GM20431 (cell line): ENCODE results near the gene PANK1.

Experiments
- in situ Hi-C: fragments of 300-500 bp; cut with MseI, MboI; formaldehyde crosslinking; loops from one replicate; pipeline ENCODE4 v1.15.0; 2020; ENCODE audit warnings: low sequenced_read_pairs; ENCODE audit not compliant: unreplicated experiment

PANK1 gene

DNA sequence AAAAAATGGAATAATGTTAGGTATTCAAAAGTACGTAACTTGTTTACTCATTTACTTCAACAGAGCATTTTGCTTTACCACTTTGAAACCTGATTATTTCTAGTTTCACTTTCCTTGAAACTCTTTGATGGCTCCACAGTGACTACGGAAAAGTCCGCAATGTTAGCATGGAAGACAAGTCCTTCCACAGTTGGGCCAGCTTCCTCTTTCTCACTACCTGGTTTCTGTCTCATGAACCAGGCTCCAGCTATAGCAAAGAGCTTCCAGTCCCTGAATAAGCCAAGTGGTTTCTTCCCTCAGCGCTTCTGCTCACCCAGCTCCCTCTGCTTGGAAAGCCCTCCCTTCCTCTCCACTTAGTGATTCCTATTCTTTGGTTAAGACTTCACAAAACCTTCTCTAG, 64.8 kb downstream of the PANK1 start:
- in situ Hi-C loops = no loop called here

DNA sequence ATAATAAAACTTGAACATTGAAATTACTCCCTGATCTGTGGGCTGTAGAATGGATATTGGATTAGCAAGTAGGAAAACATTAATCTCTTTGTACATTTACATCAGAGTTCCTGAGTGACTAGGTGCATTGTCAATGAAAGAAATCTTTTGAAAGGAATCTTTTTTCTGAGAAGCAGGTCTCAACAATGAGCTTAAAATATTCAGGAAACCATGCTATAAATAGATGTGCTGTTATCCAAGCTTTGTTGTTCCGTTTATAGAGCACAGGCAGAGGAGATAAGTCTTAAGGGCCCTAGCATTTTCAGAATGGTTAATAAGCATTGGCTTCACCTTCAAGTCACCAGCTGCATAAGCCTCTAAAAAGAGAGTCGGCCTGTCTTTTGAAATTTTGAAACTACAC, 68.3 kb downstream of the PANK1 start:
- in situ Hi-C loops = no loop called here

DNA sequence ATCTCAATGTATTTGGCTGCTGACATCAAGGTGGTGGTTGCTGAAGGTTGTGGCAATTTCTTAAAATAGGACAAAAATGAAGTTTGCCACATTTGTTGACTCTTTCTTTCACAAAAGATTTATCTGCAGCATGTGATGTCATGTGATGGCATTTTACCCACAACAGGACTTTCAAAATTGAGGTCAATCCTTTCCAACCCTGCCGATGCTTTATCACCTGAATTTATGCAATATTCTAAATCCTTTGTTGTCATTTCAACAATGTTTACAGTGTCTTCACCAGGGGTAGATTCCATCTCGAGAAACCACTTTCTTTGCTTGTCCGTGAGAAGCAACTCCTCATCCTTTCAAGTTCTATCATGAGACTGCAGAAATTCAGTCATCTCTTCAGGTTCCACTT, 69.0 kb downstream of the PANK1 start:
- in situ Hi-C loops = no loop called here

DNA sequence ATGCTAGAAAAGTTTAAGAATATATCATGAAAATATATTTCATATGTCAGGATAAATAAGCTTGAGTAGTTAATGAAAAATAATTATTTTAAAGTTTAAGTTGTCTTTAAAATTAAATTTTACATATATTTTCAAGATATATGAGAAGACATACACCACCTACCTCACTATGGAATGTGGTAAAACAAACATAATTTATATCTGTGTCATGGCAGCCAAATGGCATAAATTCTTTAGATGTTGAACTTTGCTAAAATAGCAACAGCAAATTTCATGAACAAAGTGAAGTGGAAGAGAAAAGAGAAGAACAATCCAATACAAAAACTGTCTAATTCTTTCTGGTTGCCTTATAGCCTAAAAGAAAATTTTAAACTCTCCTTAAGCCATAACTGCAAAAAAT, 70.0 kb downstream of the PANK1 start:
- in situ Hi-C loops = no loop called here

DNA sequence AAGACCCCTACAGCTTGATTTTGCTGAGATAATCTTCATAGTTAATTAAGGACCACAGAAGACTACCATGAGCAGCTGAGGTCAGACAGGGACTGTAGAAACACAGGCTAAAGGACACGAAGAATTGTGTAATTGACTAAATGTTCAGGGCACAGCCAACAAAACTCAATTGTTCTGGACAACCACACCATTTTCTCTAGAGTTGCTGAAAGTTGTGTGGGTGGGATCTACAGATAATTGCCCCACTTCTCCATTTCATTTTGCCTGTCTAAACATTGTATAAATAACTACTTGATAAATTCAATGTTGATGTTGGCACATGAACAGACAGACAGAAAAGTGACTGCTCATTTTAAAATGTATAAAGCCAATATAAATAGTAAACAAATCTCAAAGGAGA, 70.7 kb downstream of the PANK1 start:
- in situ Hi-C loops = no loop called here

DNA sequence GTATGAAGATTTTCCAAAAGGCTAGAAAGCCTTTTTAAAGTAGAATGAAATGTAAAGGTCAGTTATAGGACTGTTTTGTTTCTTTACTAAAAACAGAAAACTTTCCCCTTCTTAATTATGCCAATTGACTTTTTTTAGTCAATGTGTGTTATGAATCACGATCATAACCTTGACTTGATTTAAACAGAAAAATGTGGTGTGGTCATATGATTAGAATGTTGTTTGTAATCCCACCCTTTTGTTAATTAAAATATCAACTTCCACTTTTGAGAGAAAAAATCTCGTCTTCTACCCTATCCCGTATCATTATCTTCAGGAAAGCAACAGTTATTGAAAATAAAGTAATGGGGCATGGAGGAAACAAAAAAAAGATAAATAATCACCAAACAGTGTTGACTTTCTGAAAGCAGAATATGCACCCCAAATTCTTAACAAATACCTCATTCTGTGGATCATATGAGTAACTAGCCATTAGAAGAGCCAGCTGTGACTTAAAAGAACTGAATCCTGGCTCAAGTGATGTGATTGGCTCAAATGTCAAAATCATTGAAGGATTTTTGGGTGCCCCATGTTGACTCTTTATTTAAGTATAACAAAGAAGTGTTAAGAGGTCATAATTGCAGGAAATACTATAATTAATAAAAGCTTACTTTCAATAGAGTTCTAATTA, 77.3 kb downstream of the PANK1 start:
- in situ Hi-C loops = no loop called here

DNA sequence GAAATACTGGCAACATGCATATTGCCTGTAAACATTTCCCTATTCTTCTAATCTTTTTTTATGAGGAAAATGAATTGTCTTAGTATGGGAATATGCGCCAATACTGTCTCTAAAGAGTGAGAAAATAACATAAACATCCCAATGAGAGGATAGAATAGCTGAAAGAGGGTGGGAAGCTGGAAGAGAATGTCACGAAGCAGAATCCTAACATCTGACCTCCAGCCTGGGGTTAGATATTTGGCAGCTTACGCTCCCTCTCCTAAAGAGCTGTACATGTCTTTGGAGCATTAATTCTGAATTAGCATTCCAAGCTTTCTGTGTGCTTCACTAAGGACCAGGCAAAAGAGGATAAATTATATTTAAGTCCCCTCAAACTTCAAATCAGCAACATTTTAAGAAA, 78.0 kb downstream of the PANK1 start:
- in situ Hi-C loops = no loop called here

DNA sequence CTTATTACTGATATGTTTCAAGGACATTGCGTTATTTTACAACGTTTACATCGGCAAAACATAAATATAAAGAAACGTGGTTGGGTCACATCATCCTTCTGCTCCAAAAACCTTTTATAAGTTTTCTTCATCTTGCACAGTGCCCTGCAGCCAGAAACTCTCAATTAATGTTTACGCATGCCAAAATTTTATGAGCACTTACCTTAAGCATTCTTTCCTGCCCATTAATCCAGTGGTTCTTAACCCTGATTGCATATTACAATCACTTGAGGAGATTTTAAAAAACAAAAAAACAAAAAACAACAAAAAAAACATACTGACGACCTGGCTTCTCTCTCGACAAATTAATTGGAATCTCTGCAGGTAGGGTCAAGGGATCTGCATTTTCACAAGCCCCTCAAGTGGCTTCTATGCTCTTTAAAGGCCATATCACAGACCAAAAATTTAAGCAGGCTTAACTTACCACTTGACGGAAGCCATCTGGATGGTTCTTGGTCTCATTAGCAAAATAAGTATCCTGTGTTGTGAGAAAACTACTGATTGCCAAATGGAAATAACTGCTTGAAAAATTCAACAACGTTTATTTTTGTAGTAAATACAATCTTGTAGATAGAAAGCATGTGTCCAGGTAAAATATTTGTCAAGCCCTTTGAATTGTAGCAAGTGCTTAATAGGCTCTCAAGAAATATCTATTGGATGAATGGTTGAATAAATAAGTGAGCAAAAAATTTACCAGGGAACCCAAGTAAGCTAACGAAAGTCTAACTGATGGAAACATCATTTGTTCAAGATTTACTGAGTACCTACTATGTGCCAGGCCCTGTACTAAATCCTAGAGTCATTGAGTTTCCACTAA, 78.7 kb downstream of the PANK1 start:
- in situ Hi-C loops = no loop called here

DNA sequence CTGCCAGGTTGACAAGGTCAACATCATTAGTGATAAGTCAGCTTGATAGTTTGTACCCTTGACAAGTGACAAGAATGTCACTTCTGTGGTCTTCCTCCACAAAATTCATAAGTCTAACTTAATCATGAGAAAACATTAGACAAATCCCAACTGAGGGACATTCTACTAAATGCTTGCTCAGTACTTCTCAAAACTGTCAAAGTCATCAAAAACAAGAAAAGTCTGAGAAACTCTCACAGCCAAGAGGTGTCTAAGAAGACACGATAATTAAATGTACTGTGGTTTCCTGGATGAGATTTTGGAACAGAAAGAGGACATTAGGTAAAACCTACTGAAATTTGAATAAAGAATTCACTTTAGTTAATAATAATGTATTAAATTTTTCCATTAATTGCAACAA, 79.9 kb downstream of the PANK1 start:
- in situ Hi-C loops = no loop called here

DNA sequence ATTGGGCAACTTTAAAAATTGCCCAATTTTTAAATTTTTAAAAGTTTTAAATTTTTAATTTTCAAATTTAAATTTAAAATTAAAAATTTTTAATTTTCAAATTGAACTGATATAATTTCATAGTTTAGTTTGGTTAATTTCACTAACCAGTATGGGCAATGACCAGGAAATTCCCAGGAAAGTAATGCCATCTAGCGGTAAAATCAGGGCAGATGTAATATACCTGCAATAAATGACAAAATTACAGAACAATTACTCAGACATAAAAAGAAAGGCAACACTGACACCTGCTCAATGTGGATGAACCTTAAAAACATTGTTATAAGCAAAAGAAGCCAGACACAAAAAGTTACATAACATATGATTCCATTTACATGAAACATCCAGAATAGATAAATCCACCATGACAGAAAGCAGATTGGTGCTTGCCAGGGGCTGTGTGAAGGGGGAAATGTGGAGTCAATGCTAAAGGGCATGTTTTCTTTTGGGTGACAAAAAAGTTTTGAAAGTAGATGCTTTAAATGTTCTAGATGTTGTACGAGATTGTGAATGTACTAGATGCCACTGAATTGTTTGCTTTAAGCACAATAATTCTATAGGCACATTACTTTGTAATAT, 81.1 kb downstream of the PANK1 start:
- in situ Hi-C loops = no loop called here

DNA sequence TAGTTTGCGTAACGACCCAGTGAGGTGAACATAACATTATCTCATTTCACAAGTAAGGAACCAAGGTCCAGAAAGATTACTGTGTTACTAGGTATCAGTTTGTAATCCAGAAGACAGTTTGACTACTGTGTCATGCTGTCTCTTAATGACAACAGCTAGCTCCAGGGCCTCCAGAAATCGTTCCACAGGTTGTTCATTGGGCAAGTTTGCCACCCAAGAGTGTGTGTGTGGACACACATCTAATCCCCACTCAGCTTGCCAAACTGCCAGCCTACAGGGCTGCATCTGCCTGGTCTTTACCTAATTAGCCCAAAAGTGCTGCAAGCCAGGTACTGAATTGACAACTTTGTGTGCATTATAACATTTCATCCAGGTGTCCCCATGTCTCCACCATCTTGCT, 81.7 kb downstream of the PANK1 start:
- in situ Hi-C loops = no loop called here

DNA sequence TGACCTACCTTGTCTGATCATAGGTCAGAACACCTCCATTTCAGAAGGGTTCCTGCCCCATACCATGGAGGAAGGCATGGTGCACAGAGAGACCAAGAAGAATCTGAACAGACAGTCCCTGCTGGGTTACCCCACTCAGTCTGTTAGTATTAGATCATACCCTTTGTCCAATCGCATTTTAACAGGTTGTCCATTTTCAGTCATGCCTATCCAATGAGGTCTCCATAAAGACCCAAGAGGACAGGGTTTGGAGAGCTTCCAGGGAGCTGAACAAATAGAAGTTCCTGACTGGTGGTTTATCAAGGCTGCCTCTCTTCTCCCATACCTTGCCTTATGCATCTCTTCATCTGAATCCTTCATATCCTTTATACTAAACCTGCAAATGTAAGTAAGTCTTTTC, 88.4 kb downstream of the PANK1 start:
- in situ Hi-C loops = no loop called here

DNA sequence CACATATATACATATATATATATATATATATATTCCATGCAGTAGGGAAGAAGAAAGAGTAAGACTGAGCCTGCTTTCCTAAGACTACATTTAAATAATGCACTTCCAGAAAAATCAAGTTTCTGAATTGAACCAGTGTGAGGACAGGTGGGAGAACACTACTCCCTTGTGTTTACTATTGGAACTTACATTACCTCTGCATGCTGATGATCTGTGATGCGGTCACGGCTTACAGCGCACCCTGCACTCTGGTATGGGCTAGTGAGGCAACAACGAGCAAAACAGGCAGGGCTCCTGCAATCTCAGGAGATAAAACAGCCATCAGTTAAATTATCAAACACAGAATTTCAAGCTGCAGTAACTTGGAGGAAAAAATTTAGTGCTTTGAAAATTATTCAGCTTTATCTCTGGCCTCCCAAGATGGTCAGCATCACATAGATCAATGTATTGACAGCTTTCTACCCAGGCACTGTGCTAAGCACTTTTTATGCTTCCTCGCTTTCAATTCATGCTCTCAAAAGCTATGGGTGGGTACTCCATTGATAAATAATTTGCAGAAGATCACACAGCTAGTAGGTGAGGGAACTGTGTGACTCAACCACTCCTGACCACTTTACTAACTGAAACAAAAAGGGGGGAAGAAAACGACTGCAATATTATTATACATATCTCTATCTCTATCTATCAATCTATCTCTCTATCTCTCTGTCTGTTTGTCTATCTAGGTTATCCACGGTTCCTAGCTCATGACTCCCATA, 89.2 kb downstream of the PANK1 start:
- in situ Hi-C loops = no loop called here

DNA sequence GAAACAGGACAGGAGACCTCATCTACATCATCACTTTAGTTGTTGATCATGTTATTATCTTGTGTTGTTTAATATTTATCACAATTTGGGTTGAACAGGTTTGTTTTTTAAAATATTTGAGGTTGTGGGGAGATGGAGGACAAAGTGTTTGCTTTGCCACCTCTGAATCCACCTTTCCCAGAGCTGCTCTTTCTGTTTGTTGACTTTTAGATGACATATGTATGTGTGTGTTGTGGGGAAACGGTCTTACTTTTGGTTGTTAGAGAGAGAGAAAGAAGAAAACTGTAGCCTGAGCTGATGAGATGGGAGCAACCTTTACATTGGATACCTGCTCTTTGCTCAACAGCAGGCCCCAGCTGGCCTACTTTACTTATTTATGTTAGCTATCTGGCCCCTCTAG, 90.6 kb downstream of the PANK1 start:
- in situ Hi-C loops = no loop called here

DNA sequence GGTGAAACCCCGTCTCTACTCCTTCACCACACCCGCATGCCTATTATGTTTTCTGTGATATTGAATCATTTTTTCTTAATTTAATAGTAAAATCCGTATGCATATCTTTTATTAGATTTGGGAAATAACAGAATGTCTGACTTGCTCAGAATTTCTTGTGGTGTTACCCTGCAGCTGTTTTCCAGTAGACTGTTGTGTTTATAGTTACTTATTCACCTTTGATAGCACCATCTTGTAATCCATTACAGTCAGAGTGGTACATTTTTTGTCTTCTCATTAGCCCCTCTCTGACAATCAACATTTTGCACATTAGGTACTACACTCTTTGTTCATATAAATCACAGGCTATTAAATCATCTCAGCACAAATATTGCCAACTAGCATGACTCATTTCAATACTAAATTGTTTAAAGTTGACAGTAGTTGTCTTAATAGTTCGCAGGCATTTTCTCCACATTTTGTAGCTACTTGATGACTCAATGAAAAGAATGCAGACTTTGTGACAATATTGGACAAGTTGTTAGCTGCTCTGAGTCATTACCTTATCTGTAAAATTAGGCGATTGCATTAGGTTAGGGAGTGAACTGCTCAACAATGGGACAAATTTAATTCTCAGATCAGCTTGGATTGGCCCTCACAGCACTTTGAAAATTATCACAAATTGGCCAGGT, 91.8 kb downstream of the PANK1 start:
- in situ Hi-C loops = no loop called here

DNA sequence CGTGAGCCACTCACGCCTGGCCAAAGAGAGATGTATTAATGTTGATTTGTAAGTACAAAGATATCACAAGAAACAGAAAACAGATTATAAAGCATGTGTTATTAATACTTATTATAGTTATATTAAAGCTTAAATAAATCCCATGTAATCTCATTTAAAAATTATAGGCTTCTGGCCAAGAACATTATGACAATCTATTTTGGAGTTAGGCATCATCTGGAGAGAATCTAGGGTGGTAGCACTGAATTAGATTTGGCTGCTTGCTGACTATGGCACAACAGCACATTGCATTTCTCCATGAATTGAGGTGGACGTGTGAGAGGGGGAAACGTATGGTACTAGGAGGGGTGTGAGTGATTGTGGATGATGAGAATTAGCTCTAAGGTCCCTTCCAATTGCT, 92.8 kb downstream of the PANK1 start:
- in situ Hi-C loops = no loop called here

DNA sequence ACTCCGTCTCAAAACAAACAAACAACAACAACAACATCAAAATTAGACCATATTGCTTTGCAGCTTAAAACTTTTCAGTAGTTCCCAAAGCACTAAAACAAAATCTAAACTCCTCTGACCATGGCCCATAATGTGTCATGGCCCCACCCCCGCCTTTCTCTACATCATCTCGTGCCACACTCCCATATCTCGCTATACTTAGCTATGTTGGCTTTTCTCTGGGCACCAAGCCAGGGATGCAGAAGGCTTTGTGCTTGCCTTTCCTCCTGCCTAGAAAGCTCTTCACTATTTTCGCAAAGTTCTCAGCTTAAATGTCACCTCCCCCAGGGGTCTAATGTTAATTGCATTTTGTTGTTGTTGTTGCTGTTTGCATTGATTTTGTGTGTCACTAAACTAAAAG, 94.5 kb downstream of the PANK1 start:
- in situ Hi-C loops = no loop called here

DNA sequence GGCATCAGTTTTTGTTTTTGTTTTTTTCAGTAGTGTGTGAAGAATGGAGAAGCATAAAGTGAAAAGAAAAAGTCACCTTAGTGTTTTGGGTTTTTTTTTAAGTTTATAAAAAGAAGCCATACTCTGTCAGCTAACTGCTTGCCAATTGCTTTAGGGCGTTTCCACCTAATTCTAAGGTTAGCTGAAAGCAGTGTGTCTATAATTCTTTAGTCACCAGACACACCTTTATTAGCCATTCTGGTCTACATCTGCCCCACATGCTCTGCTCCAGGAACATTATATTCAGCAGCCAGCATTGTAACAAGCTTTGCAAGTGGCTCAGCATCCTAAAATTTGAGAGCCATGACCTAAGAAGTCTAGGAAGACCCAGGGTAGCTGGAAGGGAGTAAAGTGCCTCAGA, 95.5 kb downstream of the PANK1 start:
- in situ Hi-C loops = no loop called here

DNA sequence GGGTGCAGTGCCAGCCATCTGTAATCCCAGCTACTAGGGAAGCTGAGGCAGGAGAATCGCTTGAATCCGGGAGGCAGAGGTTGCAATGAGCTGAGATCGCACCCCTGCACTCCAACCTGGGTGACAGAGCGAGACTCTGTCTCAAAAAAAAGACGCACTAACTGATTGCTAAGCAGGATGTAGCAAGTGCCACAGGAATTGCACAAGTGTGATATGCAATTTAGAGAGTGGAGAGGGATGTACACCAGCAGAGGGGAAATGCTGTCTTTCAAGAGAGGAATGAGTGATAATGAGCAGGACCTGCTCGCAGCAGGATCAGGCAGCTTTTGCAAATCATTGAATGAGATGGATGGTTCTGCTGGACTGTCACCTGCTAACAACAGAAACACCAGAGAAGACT, 96.4 kb downstream of the PANK1 start:
- in situ Hi-C loops = no loop called here

DNA sequence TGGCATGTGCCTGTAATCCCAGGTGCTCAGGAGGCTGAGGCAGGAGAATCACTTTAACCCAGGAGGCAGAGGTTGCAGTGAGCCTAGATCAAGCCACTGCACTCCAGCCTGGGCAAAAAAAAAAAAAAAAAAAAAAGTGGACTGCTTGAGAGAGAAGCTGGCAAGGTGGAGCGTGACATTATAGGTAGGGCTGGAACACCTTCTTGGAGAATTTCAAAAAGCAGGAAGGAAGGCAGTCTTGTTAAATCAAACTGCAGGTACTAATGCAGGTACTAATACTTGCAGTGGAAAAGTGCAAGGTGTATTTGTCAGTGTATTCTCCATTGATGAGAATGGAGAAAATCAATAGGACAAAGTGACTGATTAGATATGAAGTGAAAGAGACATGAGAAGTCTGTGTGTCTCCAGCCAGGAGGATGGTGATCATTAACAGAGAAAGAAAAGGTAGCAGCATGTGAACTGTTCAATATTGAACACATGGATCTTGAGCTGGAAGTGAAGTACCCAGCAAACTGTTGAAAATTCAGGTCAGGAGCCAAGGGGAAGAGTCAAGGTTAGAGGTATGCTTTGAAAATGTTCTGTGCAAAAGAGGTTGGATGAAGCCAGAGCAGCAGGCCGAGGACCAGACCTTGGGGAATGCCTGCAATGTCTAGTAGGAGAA, 97.1 kb downstream of the PANK1 start:
- in situ Hi-C loops = no loop called here
